T47D (cell line): Measurements from ENCODE around the gene CHST8.
"Not testable (repeated sequence)": the region's sequence is repeated elsewhere in the genome, so short reads cannot be mapped to it uniquely, and the experiment has no call there.

ENCODE experiments used
- DNase-seq, 2 experiments: peaks; one replicate each; pipeline versions ENCODE4 v3.0.0 to v3.0.0-alpha.2; 2011 to 2012; ENCODE audit warnings: low read depth in 1 of 2, low spot score in 1 of 2
- JUND ChIP-seq: IDR thresholded peaks from 2 replicates; pipeline ENCODE4 v1.6.1; 2012; ENCODE audit warnings: low read depth
- in situ Hi-C: cut with HindIII; loops from 2 replicates; pipeline ENCODE4 v1.10.0; 2016; ENCODE audit warnings: low sequenced_read_pairs, low pct_unique_long_range_greater_than_20kb

CHST8 gene

GRCh38 chr19:33661336-33661735, 39.6 kb downstream of the CHST8 start:
- no peak for DNase-seq
- TF ChIP-seq JUND, result no peak
- in situ Hi-C loops, result no loop called here

DNA sequence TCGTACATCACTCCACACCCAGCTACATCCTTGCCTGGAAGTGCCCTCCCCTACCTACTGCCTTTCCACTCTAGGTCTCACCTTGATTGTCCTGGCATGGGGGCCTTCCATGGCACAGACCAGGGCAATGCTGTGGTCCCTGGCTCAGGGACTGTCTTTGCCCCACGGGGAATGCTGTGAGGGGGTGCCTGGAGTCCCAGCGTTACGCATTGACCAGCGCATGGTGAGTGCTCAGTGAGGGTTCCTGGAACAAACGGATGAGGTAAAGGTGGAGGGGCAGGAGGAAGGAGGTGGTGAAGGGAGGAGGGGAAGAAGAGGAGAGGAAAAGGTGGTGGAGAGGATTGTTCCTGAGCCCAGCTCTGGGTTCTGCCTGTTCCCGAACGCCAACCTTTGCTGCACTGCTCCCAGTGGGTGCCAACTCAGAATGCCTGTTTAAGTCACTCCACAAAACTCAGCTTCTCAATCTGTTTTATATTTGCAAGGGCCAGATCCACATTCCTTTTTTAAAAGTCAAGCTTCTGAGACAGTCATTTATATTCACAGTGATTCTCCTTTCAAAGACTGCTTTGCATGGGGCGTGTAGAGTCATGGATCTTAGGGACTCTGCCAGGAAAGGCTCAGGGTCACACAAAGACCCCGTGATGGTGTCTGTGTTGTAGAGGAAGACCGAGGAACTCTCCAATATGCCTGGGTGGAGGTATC, 40.8 kb downstream of the CHST8 start:
- no peak for DNase-seq
- TF ChIP-seq JUND, result no peak
- in situ Hi-C loops, result no loop called here

- DNase-seq, in situ Hi-C loops: not testable (repeated sequence)
Measured at GRCh38 chr19:33663316-33663715, 41.6 kb downstream of the CHST8 start.

- no peak for TF ChIP-seq JUND
- in situ Hi-C loops, result no loop called here
- no peak for DNase-seq
Measured at GRCh38 chr19:33664744-33665143, 43.0 kb downstream of the CHST8 start.

DNA sequence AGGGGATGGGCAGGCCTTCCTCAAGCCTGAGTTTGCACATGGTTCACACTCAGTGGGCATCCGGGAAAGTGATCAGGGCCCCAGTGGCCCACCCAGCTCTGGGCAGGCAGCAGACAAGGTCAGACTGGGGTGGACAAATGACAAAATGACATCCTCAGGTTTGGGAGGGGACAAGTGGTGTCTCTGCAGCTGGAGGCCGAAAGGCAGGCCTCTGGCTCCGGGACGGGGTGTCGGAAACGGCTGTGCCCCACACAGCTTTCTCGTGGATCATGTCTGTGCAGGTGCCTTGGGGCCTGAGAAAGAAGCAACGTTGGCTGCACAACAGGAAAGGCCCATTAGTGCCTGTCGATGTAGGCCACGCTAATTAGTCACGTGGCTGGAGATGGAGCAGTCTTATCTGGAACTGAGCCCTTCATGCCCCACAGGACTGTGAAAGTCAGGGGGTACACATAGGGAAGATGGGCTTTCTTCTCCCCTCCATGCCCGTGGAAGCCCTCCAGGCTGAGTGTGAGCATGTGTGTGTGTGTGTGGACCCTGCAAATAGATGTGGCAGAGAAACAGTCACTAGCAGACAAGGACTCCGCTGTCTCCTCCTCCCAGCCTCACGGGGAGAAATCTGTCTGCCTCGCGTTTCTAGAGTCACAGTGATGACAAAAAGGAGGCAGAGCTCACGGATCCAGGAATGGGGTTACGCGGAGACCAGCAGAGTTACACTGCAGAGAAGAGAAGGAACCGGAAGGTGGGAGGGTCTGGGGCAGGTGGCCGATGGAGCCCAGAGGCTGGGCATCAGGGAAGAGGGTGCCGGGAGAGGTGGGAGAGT, 44.2 kb downstream of the CHST8 start:
- DNase-seq, result no peak
- TF ChIP-seq JUND, result no peak
- in situ Hi-C loops, result no loop called here

GRCh38 chr19:33667141-33667650, 45.4 kb downstream of the CHST8 start:
- no peak for DNase-seq
- no peak for TF ChIP-seq JUND
- in situ Hi-C loops, result no loop called here

- in situ Hi-C loops, result no loop called here
- DNase-seq, result no peak
Measured at GRCh38 chr19:33667881-33668280, 46.1 kb downstream of the CHST8 start.

GRCh38 chr19:33668968-33669367, 47.2 kb downstream of the CHST8 start:
- in situ Hi-C loops, result no loop called here
- TF ChIP-seq JUND, result no peak
- no peak for DNase-seq

More at GRCh38 chr19:33667881-33668280, 46.1 kb downstream of the CHST8 start:
- no peak for TF ChIP-seq JUND

DNA sequence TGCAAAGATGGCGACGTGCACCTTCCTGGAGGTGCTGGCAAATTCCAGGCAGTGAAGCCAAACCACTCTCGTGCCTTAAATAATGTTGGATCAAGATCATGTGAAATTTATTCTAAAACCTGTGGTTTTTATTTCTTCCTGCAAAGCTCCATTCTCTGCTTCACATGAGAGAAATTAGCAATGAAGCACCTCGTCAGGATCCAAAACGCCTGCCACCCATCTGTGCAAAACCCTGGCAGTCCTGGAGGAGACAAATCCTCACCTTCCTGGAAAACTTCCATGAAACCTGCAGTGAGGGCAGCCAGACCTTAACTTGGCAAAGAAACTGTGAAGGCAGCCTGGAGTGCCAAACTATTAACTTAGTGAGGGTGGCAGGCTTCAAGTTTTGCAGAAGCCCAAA, 47.6 kb downstream of the CHST8 start:
- in situ Hi-C loops, result no loop called here
- DNase-seq, result no peak
- TF ChIP-seq JUND, result no peak

DNA sequence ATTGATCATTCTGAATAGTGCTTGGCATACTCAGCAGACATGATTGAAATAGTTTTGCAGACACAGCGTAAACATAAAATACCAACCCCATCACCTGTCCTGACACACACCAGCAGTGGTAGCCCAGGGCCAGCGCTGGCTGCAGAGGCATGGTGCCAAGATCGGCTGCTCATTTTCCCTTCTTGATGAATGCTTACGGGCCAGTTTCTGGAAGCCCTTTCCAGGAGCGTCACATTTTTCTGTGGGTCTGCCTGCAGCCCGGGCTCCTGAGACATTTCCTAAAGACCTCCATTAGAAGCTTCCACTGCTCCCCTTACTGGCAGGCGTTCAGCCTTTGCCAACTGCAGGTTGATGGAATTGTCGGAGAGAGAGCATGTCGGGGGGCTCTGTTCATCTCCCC, 48.6 kb downstream of the CHST8 start:
- TF ChIP-seq JUND, result no peak
- no peak for DNase-seq
- in situ Hi-C loops, result no loop called here

DNA sequence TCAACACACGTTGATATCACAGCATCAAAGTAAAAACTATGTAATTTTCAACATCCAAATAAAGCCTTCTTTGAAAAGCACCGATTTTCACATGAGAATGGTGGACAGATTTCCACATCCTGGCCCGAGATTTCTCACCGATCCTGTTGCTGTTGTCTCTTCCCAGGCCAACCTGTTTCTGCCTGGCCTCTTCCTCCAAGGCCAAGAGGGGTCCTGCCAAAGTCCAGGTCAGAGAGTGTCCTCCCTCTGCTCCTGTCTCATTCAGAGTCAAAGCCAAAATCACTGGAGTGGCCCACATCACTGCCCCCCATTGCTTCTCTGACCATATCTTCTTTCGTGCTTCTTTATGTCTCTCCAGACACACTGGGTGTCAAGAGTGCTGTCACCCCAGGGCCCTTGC, 49.5 kb downstream of the CHST8 start:
- in situ Hi-C loops, result no loop called here
- TF ChIP-seq JUND, result no peak
- no peak for DNase-seq

- in situ Hi-C loops, result no loop called here
- no peak for DNase-seq
- TF ChIP-seq JUND, result no peak
Measured at GRCh38 chr19:33673258-33673875, 51.6 kb downstream of the CHST8 start.

DNA sequence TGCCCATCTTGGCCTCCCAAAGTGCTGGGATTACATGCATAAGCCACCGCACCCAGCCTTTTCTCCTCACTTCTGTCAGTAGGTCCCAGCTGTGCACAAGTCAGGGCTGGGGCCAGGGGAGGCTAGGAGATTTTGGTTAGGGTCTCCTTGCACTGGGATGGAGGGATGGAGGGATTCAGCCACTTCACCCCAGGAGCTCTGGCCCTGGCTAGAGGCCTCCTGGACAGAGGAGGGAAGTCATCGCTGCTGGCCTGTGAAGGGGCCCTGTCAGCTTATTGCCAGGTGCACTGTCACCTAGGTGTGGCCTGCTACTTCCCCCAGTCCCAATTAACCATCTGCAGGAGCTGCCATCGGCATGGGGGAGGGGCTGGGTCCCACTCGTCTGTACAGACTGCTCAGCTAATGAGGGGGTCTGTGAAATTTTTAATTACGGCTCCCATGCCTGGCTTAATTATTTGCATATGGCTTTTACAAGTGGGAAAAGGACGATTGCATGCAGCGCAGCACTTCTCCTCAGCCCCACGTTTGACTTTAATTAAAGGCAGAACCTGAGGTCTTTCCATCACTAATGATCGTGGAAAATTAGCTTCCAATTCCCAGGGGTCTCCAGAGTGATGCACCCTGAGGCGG, 52.4 kb downstream of the CHST8 start:
- no peak for DNase-seq
- no peak for TF ChIP-seq JUND
- in situ Hi-C loops, result no loop called here
